GM12878 (cell line): ENCODE results near the gene PDE6G. TPM values are rescaled to one million over a fixed set of nuclear protein-coding genes. Genes with fewer than 3 reads are reported as not detected.

ENCODE experiments used
- ATAC-seq: fragments of 200-7000 bp; cut with Tn5 transposase; 3 replicates; pipeline ENCODE4 v1.9.1; 2020; ENCODE audit warnings: mild to moderate bottlenecking, moderate library complexity
- BruUV-seq: library from RNA; stranded (reverse); fragments of 400-500 nt; replicated peaks from 2 replicates; lab custom pipeline; 2021; lab: Mats Ljungman, UMichigan
- CTCF ChIA-PET: fragments of 300-600 bp; sonication (Branson Sonifier 250); formaldehyde crosslinking; extraction: SDS; loops from one replicate; lab custom pipeline; 2021; ENCODE audit warnings: inconsistent platforms; lab: Yijun Ruan, JAX
- POLR2A ChIA-PET: fragments of 350-600 bp; formaldehyde crosslinking; extraction: SDS; loops from one replicate; lab custom pipeline; 2021; ENCODE audit warnings: inconsistent platforms; lab: Charles Lee
- RAD21 ChIA-PET: fragments of 300-600 bp; sonication (Branson Sonifier 250); formaldehyde crosslinking; loops from one replicate; lab custom pipeline; 2023; ENCODE audit warnings: antibody characterized with exemption; ENCODE audit not compliant: unreplicated experiment; lab: Charles Lee
- SMC1A ChIA-PET: fragments of 300-600 bp; sonication (Branson Sonifier 250); formaldehyde crosslinking; loops from one replicate; lab custom pipeline; 2023; ENCODE audit not compliant: unreplicated experiment, uncharacterized antibody; lab: Charles Lee
- DNase-seq: peaks from one replicate; pipeline ENCODE4 v3.0.0-alpha.2; 2011; ENCODE audit warnings: low read depth, low spot score
- FAIRE-seq: peaks from 3 replicates; lab custom pipeline; 2011; peaks lifted over from hg19 to GRCh38; lab: Jason Lieb, UNC
- H2AFZ ChIP-seq: 2 replicates; pipeline ENCODE4 v1.6.0; 2011; ENCODE audit warnings: low read depth, low read length, control low read depth; ENCODE audit not compliant: control insufficient read depth
- H3K27ac ChIP-seq: 2 replicates; pipeline ENCODE4 v1.5.1; 2011; ENCODE audit warnings: control low read depth; ENCODE audit not compliant: control insufficient read depth, insufficient read depth
- H3K27me3 ChIP-seq, 2 experiments: replicated peaks in 1 of 2; 2 replicates each; pipeline versions ENCODE4 v1.6.0 to v1.6.1; 2011; ENCODE audit warnings: low read length in 1 of 2; ENCODE audit not compliant: control insufficient read depth in 2 of 2, insufficient read depth in 2 of 2
- H3K36me3 ChIP-seq, 2 experiments: 2 replicates each; pipeline ENCODE4 v1.5.1; 2011; ENCODE audit warnings: low read length in 1 of 2; ENCODE audit not compliant: control insufficient read depth in 2 of 2, insufficient read depth in 2 of 2
- H3K4me1 ChIP-seq: 2 replicates; pipeline ENCODE4 v1.6.1; 2011; ENCODE audit warnings: mild to moderate bottlenecking, low read length, moderate library complexity, mixed read lengths; ENCODE audit not compliant: control insufficient read depth, insufficient read depth
- H3K4me2 ChIP-seq: 2 replicates; pipeline ENCODE4 v1.6.0; 2011; ENCODE audit warnings: control low read depth; ENCODE audit not compliant: control insufficient read depth, insufficient read depth
- H3K4me3 ChIP-seq: fragments of 200-600 bp; sonication (generic); 2 replicates; pipeline ENCODE4 v1.5.1; 2016
- H3K79me2 ChIP-seq: 2 replicates; pipeline ENCODE4 v1.6.0; 2011; ENCODE audit warnings: low read length; ENCODE audit not compliant: control insufficient read depth, insufficient read depth
- H3K9ac ChIP-seq: 2 replicates; pipeline ENCODE4 v1.8.0; 2011; ENCODE audit warnings: low read length, control low read depth, mixed read lengths; ENCODE audit not compliant: control insufficient read depth, insufficient read depth
- H3K9me3 ChIP-seq: replicated peaks from 3 replicates; pipeline ENCODE4 v1.5.1; 2011; ENCODE audit warnings: mild to moderate bottlenecking, low read length; ENCODE audit not compliant: control insufficient read depth, insufficient read depth
- H4K20me1 ChIP-seq: 2 replicates; pipeline ENCODE4 v1.6.0; 2011; ENCODE audit not compliant: control insufficient read depth, insufficient read depth
- DPF2 ChIP-seq: fragments of 450-650 bp; IDR thresholded peaks from 2 replicates; pipeline ENCODE4 v1.6.1; 2017; ENCODE audit warnings: mild to moderate bottlenecking
- KLF5 ChIP-seq: fragments of 450-650 bp; IDR thresholded peaks from 2 replicates; pipeline ENCODE4 v1.6.1; 2014; ENCODE audit warnings: mild to moderate bottlenecking; ENCODE audit not compliant: partially characterized antibody
- NR2F1 ChIP-seq: fragments of 450-650 bp; conservative IDR thresholded peaks from 2 replicates; pipeline ENCODE4 v1.6.1; 2017; ENCODE audit warnings: mild to moderate bottlenecking
- WRNIP1 ChIP-seq: IDR thresholded peaks from 2 replicates; pipeline ENCODE4 v1.6.1; 2011; ENCODE audit warnings: low read depth, low read length, improper control_type of control experiment, borderline replicate concordance
- WGBS: methylation state at CpG from one replicate; pipeline ENCODE4 v1.1.6; 2016; ENCODE audit warnings: low lambda C conversion rate; ENCODE audit not compliant: insufficient replicate concordance, insufficient coverage; ENCODE audit errors: missing lambda C conversion rate; 5-methylcytosine and 5-hydroxymethylcytosine counted together
- in situ Hi-C: fragments of 300-500 bp; cut with MboI; formaldehyde crosslinking; loops from 9 replicates; pipeline ENCODE4 v1.14.3; 2018; ENCODE audit warnings: mixed read lengths
- intact Hi-C: fragments of 100-400 bp; cut with micrococcal nuclease; formaldehyde crosslinking; loops from one replicate; pipeline ENCODE4 v1.14.2; 2022; ENCODE audit not compliant: unreplicated experiment
- polyA plus RNA-seq, 11 experiments: library from polyadenylated mRNA; depleted of rRNA in 4 of 11; unstranded in 6 of 11; stranded (reverse) in 5 of 11; fragments of >200 nt; fragmentation: Nextera tagmentation in 4 of 11; fragmentation: Illumina TruSeq in 1 of 11; extraction: Ambion mirVana in 4 of 11; extraction: Trizol in 1 of 11; gene quantifications; 1 replicate in 1 of 11; 2 replicates in 10 of 11; pipeline versions ENCODE4 v1.2.1 to v1.2.3, GENCODE V29; 2011 to 2016; ENCODE audit warnings: inconsistent platforms in 2 of 11, missing spikeins in 2 of 11, low read depth in 1 of 11
- total RNA-seq, 4 experiments: library from RNA; depleted of rRNA in 3 of 4; stranded (reverse); fragments of >200 nt in 3 of 4; fragmentation: Illumina TruSeq in 1 of 4; extraction: Trizol in 1 of 4; gene quantifications; 2 replicates each; pipeline versions ENCODE4 v1.2.1 to v1.2.3, GENCODE V29; 2013 to 2021
- TF ChIP-seq, protein P1 (sequence below): IDR thresholded peaks from 2 replicates; pipeline ENCODE4 v1.6.1; 2011; ENCODE audit warnings: low read depth, low read length, improper control_type of control experiment, borderline replicate concordance

PDE6G gene
- total and polyA plus RNA-seq, 10 of the 15 experiments (the other 5 are each of a cell fraction or from before 2014, with no cell fraction given), result 0.55 to 12.1 (median 4.3) TPM

DNA sequence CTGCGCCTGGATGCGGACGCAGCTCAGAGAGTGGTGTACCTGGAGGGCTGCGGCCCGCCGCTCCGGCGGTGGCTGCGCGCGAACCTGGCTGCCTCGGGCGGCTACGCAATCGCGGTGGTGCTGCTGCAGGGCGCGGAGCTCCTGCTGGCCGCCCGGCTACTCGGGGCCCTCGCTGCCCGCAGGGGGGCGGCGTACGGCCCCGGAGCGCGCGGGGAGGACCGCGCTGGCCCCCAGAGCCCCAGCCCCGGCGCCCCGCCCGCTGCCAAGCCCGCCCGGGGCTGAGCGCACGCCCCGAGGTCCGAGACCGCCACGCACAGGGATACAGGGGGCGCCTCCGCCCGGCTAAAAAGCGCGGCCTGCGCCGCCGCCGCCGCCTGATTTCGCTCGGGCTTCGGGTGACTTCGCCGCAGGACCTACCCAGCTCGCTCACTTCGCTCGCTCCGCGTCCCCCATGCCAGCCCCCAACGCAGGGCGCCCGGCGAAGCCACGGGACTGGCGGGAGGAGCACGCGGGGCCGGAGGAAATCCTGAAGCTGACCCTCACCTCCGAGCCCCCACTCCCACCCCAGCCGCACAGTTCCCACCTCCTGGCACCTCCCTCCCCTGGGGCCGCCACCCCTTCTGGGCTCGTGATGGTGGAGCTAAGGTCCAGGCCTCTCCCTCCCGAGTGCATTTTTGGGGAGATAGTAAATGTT, 8.2 kb downstream of the PDE6G start (continued):
- TF ChIP-seq NR2F1 (no peak), KLF5 (no peak)

DNA sequence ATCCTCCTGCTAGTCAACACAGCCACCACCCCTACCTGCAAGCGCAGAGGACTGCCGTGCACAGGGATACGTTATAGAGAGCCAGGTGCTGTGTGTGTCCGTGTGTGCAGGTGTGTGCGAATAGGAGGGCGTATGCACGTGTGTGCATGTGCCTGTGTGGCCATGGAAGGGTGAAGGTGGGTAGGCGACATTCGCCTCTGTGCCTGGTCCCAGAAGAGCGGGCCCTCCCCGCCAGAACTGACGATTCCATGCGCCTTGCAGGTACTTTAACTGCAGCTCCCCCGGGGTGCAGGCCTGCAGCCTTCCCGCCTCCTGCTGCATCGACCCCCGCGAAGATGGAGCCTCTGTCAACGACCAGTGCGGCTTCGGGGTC, 8.7 kb downstream of the PDE6G start:
- Histone ChIP-seq H3K27ac (no peak overlapping the region), H3K36me3 (no peaks in the 10 kb centered on the region), H3K4me3 (no peak overlapping the region), H3K79me2 (no peaks in the 10 kb centered on the region), H3K9ac (no peak overlapping the region), H3K27me3 (no peaks in the 10 kb centered on the region; a peak in 2 of 4 replicates), H2AFZ (no peak overlapping the region), H4K20me1 (no peaks in the 10 kb centered on the region), H3K4me2 (no peak overlapping the region), H3K4me1 (no peaks in the 10 kb centered on the region), H3K9me3 (peaks cover 6% of the 10 kb centered on the region; the same call in 2 of the 3 replicates)
- FAIRE-seq, result no peak
- ChIA-PET POLR2A (no interaction called here), RAD21 (no interaction called here), SMC1A (no interaction called here), CTCF (no interaction called here)
- DNase-seq, result no peak
- intact Hi-C loops (no loop called here), in situ Hi-C loops (no loop called here)
- no TSS peak for BruUV-seq
- TF ChIP-seq, protein P1, sequence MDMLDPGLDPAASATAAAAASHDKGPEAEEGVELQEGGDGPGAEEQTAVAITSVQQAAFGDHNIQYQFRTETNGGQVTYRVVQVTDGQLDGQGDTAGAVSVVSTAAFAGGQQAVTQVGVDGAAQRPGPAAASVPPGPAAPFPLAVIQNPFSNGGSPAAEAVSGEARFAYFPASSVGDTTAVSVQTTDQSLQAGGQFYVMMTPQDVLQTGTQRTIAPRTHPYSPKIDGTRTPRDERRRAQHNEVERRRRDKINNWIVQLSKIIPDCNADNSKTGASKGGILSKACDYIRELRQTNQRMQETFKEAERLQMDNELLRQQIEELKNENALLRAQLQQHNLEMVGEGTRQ, result no peak
- TF ChIP-seq DPF2, result no peak
- TF ChIP-seq WRNIP1, result no peak
- 82% methylated on average over 21 of the region's 21 CpGs for WGBS
- ATAC-seq, result no peak
